HG02759 (cell line): Measurements from ENCODE around the gene PRKCB.
A peak's percentile ranks its signal among the peaks of the same experiment; 100 is the strongest.

ENCODE experiments used
- ATAC-seq: cut with Tn5 transposase; IDR thresholded peaks from one replicate; pipeline ENCODE4 v1.9.1; 2021; ENCODE audit warnings: mild to moderate bottlenecking, moderate library complexity; ENCODE audit not compliant: unreplicated experiment

Gene PRKCB

GRCh38 chr16:23863511-23864422, 28.0 kb downstream of the PRKCB start:
- ATAC-seq = peak; percentile 79

DNA sequence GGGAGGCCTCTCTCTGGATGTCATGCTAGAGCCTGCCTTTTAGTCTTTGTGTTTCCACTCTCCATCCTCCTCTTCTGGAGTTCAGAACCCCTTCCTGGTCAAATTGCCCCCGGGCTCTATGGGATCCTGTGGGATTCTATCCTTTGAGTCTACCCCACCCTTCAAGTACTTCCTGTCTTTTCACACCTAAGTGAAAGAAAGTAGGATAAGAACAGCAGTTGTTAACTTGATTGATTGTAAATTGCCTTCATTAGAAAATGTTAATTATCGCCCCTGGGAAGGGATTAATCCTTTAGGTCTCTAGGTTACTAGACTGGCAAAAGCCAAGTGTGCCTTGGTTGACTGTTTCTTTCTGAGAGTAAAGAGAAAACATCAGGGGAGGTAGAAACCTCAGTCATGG, 30.1 kb downstream of the PRKCB start:
- ATAC-seq = no peak

DNA sequence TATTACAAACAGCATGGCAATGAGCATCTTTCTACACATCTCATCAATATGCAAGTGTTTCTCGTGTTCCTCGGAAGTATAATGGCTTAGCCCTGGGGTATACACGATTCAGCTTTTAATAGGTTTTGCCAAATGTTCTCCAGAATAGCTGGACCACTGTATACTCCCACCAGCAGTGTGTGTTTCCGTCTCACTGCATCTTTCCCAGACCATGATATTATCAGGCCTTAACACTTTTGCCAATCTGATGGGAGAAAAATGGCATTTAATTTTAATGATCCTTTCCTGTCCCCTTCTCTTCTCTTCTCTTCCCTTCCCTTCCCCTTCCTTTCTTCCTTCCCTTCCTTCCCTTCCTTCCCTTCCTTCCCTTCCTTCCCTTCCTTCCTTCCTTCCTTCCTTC, 30.8 kb downstream of the PRKCB start:
- no peak for ATAC-seq

DNA sequence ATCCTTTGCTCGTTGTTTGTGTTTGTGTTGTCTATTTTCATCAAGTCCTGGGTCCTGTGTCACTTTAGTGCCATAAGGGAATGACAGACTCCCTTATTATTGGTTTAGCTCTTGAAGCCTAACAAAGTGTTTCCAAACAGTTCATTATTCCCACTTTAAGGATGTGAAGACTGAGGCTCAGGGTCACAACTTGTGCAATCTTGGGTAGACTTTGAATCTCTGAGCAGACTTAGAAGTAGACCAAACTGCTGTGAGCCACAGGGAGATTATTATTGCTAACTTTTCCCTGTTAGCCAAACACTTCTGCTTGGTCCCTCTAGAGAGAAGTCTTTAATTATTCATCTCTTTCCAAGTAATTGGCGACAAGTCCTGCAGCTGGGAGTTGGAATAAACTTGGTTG, 31.8 kb downstream of the PRKCB start:
- no peak for ATAC-seq

- no peak for ATAC-seq
Measured at GRCh38 chr16:23868136-23868535, 32.4 kb downstream of the PRKCB start.

- no peak for ATAC-seq
Measured at GRCh38 chr16:23869052-23869451, 33.3 kb downstream of the PRKCB start.

DNA sequence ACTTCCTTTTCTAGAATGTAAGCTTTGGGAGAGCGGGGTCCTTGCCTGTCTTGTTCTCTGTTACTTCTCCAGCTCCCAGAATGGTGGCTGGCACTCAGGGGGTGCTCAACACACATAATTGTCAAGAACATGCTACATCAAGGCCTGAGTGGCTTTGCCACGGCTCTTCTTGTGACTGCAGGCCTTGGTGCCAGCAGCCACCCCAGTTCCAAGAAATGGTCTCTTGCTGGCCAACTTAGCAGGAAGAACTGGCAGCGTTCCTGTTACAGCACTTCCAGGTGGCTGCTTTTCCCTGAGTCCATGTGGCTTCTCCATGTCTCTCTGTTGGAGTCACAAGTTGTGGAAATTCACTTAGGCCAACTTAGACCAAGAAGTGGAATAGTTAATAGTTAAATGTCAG, 36.1 kb downstream of the PRKCB start:
- ATAC-seq = no peak

DNA sequence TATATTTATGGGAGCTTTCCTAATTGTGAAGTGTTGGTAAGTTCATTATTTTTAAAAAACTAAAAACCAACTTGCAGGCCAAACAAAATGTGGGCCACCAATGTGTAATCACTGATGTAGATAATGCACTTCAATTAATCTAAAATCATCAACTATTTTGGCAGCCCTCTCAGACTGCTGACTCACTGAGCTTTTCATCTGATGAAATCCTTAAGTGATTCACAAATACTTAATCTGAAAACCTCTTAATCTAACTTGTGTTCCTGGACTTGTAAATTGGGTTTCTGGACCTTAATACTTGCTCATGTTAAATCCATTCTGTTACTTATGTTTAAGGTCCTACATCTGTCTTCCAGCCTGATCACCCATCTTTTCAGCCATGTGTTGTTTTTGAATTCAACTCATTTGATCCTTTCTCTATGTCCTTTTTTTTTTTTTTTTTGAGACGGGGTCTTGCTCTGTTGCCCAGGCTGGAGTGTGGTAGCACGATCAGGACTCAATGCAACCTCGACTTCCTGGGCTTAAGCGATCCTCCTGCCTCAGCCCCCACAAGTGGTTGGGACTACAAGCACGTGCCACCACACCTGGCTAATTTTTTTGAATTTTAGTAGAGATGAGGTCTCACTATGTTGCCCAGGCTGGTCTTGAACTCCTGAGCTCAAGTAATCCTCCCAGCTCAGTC, 39.0 kb downstream of the PRKCB start:
- ATAC-seq = no peak

GRCh38 chr16:23876256-23876896, 40.6 kb downstream of the PRKCB start:
- no peak for ATAC-seq

GRCh38 chr16:23877107-23878070, 41.6 kb downstream of the PRKCB start:
- no peak for ATAC-seq

DNA sequence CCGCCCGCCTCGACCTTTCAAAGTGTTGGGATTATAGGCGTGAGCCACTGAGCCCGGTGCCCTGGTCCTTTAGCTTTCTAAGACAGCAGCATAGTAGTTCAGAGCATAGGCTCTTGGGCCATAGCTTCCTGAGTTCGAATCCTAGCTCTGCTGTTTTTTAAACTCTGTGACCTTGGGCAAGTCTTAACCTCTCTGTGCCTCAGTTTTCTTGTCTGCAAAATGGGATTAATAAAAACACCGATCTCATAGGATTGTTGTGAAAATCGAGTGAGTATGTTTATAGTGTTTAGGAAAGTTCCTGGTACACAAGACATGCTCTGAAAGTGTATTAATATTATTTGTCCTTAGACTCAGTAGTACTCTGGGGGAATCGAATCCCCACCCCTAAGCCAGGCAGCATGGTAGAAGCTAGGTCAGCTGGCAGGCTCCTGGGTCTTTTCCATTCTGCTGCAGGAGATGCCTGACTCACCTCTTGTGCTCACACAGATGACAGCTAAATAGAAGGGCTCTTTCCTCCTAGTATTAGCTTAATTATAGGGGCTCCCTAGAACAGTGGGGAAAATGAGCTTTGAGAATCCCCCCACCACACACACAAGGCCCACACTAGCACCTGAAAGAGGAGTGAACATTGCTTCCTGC, 44.1 kb downstream of the PRKCB start:
- ATAC-seq = no peak

DNA sequence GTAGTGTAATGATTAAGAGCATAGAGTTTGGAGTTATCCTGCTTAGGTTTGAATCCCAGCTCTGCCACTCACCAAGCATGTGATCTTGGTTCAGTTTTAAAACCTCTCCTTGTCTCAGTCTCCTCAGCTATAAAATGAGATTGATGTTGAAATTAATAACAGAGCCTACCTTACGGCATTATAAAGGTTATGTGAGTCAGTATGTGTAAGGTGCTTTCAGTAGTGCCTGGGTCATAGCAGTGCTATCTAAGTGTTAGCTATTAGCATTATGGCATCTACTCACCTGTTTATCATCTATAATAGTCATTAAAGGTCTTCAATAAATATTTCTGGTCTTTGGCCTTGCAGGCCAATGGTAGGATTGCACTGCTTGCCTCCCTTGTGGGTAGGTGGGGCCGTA, 53.4 kb downstream of the PRKCB start:
- no peak for ATAC-seq

GRCh38 chr16:23893986-23894385, 58.2 kb downstream of the PRKCB start:
- no peak for ATAC-seq

DNA sequence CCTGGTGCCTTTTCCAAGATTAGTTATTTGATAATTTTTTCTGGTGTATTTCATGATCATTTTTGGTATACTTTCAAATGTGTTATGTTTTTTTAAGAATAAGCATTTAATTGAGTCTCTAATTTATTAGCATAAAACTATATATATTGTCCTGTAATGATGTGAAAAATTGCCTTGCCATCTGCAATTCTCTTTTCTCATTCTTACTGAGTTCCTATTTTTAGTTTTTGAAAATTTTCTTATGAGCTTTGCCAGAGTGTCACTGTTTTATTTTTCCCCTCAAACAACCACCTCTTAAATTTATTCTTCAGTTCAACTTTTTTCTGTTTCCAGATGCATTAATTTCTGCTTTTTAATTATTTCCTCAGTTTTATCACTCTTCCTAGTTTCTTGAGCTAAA, 59.3 kb downstream of the PRKCB start:
- ATAC-seq = no peak

DNA sequence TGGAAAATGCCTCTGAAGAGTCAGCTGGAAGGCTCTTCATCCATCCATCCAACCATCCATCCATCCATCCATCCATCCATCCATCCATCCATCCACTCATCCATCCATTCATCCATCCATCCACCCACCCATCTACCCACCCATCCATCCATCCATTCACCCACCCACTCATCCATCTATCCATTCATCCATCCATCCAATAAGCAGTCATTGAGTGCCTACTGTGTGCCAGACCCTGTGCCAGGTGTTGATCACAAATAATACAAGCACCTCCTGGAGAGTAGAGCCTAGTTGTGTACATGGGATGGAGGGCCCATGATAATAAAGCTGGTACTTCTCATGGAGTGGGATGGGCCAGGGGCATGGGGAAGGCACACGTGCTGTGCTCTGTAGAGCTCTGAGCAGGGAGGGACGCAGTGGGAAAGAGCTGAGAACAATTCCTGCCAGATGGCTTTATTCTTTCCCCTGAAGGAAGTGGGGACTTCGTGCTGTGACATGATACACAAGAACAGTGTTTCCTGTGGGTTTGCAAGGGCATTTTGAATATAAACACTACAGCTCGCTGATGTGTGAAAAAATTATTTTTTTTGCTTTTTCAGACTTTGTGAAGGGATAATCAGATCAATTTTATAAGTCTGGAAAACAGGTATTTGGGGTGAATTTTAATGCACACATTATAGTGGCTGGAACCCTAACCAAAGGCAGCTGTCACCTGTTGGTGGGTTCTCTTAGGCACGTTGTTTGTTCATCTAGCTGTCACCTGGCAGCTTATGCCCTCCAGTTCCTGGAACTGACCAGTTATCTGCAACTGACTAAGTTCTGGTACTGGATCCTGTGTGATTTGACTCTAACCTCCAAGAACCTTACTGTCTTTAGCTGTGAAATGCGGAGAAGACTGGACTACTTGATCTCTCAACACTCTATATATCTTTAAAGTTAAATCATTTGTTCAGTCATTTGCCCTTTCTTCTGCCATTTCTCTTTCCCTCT, 61.3 kb downstream of the PRKCB start:
- no peak for ATAC-seq

DNA sequence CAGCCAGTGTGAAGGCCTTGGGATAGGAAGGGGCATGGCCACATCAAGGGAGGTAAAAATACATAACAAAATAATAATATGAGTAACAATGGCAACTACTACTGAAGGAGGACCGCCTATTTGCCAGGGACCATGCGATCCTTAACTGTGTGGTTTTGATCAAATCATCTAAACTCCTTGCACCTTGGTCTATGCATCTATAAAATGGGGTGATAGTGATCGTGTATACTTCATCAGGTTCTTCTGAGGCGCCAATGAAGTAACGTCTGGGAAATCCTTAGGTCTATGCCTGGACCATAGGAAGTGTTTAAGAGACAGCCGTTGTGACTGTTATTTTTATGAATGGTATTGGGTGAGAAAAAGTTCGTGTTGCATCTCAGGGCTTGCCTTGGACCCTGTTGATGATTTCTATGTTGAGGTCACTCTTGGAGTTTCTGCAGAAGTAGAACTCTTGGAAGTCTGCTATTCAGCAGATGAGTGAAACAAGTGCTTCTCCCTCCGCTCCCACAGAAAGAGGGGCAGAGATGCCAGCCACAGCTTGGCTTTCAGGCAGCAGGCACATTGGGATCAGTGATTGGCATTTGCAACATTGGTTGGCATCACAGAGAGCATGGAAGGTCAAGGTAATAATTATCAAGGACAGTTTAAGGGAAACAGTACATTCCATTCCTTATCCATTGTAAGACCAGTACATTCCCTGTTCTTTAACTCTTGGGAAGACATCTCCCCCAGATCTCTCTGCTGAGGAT, 63.1 kb downstream of the PRKCB start:
- no peak for ATAC-seq

DNA sequence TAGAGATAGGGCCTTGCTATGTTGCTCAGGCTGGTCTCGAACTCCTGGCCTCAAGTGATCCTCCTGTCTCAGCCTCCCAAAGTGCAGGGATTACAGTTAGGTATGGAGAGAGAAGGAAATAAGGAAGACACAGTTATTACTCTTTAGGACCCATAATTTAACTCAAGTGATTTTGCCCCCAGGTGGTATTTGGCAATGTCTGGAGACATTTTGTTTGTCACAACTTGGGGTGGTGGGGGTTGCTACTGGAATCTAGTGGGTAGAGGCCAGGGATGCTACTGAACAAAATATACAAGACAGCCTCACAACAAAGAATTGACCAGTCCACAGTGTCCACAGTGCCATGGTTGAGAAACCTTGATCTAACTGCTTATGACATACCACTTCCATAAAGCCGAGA, 64.1 kb downstream of the PRKCB start:
- ATAC-seq = no peak

- no peak for ATAC-seq
Measured at GRCh38 chr16:23900480-23901177, 64.8 kb downstream of the PRKCB start.
